Stimulated activated effector memory CD8-positive, alpha-beta T cell treated with anti-CD3 and anti-CD28 coated beads, Interleukin-12 subunit alpha, Interleukin-12 subunit beta, amount 100 ng/mL, for 72 hours (primary cell): ENCODE results near the gene LAMTOR1.
"Not testable (repeated sequence)": the region's sequence is repeated elsewhere in the genome, so short reads cannot be mapped to it uniquely, and the experiment has no call there.

Experiments used
- ATAC-seq: fragments of 150-1000 bp; cut with Tn5 transposase; 2 replicates; pipeline ENCODE4 v1.10.0; 2021
- DNase-seq, 2 donors: peaks; one replicate each; pipeline ENCODE4 v3.0.0; 2021 to 2022; ENCODE audit warnings: low spot score in 2 of 2
- H3K27ac Mint-ChIP-seq: one replicate; pipeline ENCODE4 v1.8.0; 2022; ENCODE audit warnings: mild to moderate bottlenecking, mixed read lengths
- H3K36me3 Mint-ChIP-seq: one replicate; pipeline ENCODE4 v1.8.0; 2022; ENCODE audit warnings: mild to moderate bottlenecking, mixed read lengths
- H3K4me1 Mint-ChIP-seq: one replicate; pipeline ENCODE4 v1.8.0; 2022; ENCODE audit warnings: mixed read lengths
- H3K4me3 Mint-ChIP-seq: one replicate; pipeline ENCODE4 v1.8.0; 2022; ENCODE audit warnings: mild to moderate bottlenecking, mixed read lengths
- H3K9me3 Mint-ChIP-seq: one replicate; pipeline ENCODE4 v1.8.0; 2022; ENCODE audit warnings: mixed read lengths

The LAMTOR1 gene

DNA sequence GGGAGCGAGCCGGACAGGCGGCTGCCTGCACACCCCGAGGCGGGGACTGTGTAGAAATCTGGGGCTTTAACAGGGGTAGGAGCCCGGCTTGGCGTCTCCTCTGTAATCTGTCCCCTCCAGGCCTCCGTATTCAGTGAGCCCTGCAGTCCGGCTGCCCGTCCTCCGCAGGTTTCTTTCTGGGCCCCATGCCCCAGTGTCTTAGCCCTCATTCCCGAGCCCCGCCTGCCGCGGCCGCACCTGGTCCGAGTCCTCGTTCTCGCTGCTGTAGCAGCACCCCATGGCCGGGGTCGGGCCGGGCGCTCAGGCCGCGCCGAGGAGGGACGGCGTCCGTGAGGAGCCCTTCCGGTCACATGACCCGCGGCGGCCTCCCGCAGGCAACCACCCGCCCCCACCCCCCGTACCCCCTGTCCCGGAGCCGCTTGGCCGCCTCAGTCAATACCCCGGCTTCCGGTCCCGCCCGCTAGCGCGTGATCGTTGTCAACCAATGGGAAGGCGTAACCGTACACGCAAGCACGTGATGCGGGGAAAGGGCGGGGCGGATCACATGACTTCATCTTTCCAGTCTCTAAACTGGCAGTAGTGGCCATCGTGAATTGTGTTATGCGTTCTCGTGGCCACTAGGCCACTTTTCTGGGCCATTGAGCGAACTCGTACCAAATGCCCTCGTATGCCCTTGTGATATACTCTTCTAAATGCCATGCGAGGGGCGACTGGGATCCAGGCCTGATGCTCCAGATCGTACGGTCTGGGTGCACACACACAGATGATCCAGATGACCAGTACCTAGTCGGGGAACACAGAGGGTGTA lies at the start of gene LAMTOR1:
Gene LAMTOR1, minus strand, starts transcription at position 352 of the 808 bp plus-strand sequence. Its CDS starts 73 bp downstream, at position 279.
- peaks cover 38% of the 10 kb centered on the region for H3K4me1 Mint-ChIP-seq
- H3K9me3 Mint-ChIP-seq = no peaks in the 10 kb centered on the region
- ATAC-seq (peak; percentile 96), DNase-seq (peak; percentile 88 to 99)
- H3K4me3 Mint-ChIP-seq = peak within 1 kb of the TSS; percentile 84
- H3K27ac Mint-ChIP-seq = peak within 1 kb of the TSS; percentile 95
- peaks cover 23% of the 10 kb centered on the region for H3K36me3 Mint-ChIP-seq

DNA sequence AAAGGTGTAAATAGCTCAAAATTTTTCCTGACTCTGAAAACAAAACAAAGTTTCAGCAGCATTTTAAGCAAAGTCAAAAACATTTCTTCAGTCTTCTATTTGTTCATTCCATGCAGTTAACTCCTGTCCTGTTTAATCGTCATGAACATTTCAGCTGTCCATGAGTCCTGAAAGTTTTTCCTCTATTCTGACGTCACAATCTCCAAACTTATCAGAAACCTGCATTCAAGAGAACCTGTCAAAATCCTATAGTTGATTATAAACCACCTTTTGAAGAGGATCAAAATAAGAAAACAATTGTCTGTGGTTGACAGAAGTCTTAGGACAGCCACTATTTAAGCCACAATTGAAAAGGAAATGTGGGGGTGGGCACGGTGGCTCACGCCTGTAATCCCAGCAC lies 47.8 kb upstream of the LAMTOR1 start:
- Mint-ChIP-seq H3K4me3 (no peak overlapping the region), H3K4me1 (no peaks in the 10 kb centered on the region), H3K9me3 (no peaks in the 10 kb centered on the region), H3K27ac (no peak overlapping the region), H3K36me3 (no peaks in the 10 kb centered on the region)
- DNase-seq (no peak), ATAC-seq (no peak)

DNA sequence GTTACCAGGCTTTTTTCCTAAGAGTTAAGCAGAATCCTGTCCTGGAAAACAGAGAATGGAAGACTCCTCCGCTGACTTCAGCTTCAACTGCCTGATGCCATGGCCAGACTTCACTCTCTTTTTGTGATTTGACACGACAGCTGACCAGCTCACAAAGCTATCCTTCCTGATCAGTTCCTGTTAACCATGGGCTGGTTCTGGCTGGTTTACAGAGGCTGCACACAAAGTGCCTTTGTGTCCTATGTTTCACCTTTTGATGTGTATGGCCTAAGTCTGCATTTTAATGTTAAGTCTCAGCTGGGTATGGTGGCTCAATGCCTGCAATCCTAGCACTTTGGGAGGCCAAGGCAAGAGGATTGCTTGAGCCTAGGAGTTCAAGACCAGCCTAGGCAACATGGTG lies 43.5 kb upstream of the LAMTOR1 start:
- Mint-ChIP-seq H3K9me3 (no peaks in the 10 kb centered on the region), H3K4me3 (no peak overlapping the region), H3K27ac (no peak overlapping the region), H3K4me1 (peaks cover 12% of the 10 kb centered on the region), H3K36me3 (no peaks in the 10 kb centered on the region)
- ATAC-seq = no peak
- no peak for DNase-seq

DNA sequence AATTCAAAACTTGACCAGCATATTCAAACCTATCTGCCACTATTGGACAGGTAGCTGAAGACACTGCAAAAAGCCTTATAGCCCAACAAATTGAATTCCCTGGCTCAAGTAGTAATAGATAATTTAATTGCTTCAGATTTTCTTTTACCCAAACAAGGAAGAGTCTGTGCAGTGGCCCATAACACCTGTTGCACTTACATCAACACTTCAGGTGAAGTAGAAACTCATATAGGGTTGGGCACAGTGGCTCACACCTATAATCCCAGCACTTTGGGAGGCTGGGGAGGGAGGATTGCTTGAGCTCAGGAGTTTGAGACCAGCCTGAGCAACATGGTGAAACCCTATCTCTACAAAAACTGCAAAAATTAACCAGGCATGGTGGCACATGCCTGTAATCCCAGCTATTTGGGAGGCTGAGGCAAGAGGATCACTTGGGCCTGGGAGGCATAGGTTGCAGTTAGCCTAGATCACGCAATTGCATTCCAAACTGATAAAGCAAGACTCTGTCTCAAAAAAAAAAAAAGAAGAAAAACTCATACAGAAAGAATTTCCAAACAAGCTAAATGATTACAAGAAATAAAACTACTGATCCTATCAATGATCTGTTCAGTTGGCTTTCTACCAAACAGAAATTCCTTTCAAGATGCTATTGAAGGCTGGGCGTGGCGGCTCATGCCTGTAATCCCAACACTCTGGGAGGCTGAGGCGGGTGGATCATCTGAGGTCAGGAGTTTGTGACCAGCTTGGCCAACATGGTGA lies 41.9 kb upstream of the LAMTOR1 start:
- Mint-ChIP-seq H3K27ac (no peak overlapping the region), H3K36me3 (no peaks in the 10 kb centered on the region), H3K4me1 (peaks cover 27% of the 10 kb centered on the region), H3K9me3 (no peaks in the 10 kb centered on the region), H3K4me3 (no peak overlapping the region)
- ATAC-seq (no peak), DNase-seq (no peak)

DNA sequence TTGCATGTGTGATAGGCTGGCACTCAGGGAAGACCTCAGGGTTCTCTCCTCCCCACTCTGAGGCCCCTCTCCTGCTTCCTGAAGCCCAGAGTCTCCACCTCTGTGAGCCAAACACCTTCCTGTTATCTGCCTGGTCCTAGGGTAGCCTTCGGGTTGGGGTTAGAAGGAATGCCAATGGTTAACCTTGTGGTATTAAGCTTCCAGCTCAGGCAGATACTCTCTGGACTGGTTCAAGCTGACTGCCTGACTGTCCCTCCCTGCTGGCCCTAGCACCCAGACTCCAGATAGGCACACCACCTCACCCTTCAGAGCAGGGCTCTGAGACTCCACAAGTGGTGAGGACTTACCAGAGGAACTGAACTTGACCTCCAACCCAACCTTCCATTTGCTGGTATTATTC lies 39.4 kb upstream of the LAMTOR1 start:
- H3K9me3 Mint-ChIP-seq = not testable (repeated sequence)

DNA sequence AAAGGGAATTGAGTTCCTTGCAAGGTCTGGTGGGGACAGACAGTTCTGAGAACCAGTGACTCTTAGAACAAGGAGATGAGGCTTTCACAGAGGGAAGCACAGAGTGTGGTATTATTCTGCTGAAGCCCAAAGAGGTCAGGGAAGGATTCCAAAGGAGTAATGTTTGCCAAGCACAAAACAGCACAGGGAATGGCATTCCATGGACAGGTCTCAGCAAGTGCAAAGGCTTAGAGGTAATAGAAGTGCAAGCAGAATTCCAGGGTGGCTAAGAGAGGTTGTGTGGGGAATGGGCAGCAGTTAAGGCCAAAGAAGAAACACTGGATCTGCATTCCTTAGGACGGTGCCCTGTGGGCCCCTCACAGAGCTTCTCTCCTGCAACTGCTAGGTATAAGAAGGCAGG lies 39.0 kb upstream of the LAMTOR1 start:
- ATAC-seq, H3K9me3 Mint-ChIP-seq, DNase-seq, H3K36me3 Mint-ChIP-seq: not testable (repeated sequence)
- H3K27ac Mint-ChIP-seq = peak overlapping the region; percentile 29
- H3K4me1 Mint-ChIP-seq = peaks cover 33% of the 10 kb centered on the region
- peak overlapping the region; percentile 50 for H3K4me3 Mint-ChIP-seq

More for the DNA sequence above, 39.4 kb upstream of the LAMTOR1 start:
- ATAC-seq, H3K36me3 Mint-ChIP-seq, H3K4me3 Mint-ChIP-seq, DNase-seq: not testable (repeated sequence)
- Mint-ChIP-seq H3K27ac (peak overlapping the region; percentile 29), H3K4me1 (peaks cover 31% of the 10 kb centered on the region)

DNA sequence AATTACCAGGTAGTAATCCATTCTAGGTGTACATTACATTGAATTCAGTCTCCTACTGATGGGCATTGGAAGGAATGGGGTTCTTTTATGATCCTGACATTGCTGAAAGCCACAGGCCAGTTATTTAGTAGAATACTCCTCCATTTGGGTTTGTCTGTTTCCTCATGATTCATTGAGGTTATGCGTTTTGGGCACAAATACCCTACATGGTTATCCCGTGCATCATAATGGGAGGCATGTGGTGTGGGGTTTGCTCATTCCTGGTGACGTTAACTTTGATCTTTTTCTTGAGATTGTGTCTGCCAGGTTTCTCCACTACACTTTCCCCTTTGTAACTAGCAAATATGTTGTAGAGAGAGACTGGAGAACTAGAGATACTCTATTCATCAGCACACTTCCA lies 38.0 kb upstream of the LAMTOR1 start:
- peak overlapping the region; percentile 50 for H3K4me3 Mint-ChIP-seq
- ATAC-seq = peak; percentile 96
- peak; percentile 16 to 73 for DNase-seq
- H3K9me3 Mint-ChIP-seq = no peaks in the 10 kb centered on the region
- H3K27ac Mint-ChIP-seq = no peak overlapping the region
- peaks cover 43% of the 10 kb centered on the region for H3K4me1 Mint-ChIP-seq
- no peaks in the 10 kb centered on the region for H3K36me3 Mint-ChIP-seq

DNA sequence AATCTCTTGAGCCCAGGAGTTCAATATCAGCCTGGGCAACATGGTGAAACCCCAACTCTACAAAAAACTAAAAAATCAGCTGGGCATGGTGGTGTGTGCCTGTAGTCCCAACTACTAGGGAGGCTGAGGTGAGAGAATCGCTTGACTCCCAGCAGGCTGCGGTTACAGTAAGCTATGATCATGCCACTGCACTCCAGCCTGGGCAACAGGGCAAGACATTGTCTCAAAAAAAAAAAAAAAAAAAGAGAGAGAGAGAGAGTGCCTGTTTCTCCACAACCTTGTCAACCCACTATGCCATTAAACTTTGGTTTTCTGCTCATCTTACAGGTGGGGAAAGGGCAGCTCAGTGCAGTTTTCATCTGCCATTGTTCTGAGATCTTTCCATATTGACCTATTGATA lies 37.6 kb upstream of the LAMTOR1 start:
- ATAC-seq = peak; percentile 34
- Mint-ChIP-seq H3K9me3 (no peaks in the 10 kb centered on the region), H3K4me3 (peak overlapping the region; percentile 50)

DNA sequence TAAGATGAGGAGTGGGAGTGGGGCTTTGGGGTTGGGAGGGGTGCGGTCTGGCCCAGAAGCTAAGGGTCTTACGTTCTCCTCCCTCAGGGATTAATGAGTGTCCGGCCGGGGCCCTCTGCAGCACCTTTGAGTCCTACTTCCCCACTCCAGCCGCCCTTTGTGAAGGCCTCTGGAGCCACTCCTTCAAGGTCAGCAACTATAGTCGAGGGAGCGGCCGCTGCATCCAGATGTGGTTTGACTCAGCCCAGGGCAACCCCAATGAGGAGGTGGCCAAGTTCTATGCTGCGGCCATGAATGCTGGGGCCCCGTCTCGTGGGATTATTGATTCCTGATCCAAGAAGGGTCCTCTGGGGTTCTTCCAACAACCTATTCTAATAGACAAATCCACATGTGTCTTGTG lies 36.4 kb upstream of the LAMTOR1 start:
- DNase-seq (no peak), ATAC-seq (no peak)
- Mint-ChIP-seq H3K36me3 (no peaks in the 10 kb centered on the region), H3K9me3 (no peaks in the 10 kb centered on the region), H3K27ac (peak overlapping the region; percentile 83), H3K4me3 (no peak overlapping the region), H3K4me1 (peaks cover 44% of the 10 kb centered on the region)

More for the DNA sequence above, 37.6 kb upstream of the LAMTOR1 start:
- no peak overlapping the region for H3K27ac Mint-ChIP-seq
- H3K36me3 Mint-ChIP-seq = no peaks in the 10 kb centered on the region
- no peak for DNase-seq
- peaks cover 44% of the 10 kb centered on the region for H3K4me1 Mint-ChIP-seq

DNA sequence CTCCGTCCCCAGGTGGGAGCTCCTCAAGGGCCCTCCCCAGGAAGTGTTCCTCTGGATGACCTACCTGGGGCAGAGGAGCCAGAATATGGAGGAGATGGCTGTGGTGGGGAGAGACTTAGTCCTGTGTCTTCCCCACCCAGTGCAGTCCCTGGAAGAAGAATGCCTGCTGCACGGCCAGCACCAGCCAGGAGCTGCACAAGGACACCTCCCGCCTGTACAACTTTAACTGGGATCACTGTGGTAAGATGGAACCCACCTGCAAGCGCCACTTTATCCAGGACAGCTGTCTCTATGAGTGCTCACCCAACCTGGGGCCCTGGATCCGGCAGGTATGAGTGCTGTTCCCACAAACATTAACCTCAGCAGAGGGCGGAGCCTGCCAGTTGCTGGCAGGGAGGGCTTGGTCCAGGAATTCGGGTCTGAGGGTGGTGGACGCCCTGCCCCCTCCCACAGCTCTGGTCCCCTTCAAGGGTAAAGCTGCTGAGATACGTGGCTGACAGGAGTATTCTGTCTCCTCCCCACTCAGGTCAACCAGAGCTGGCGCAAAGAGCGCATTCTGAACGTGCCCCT lies 35.8 kb upstream of the LAMTOR1 start:
- no peak overlapping the region for H3K4me3 Mint-ChIP-seq
- peaks cover 42% of the 10 kb centered on the region for H3K4me1 Mint-ChIP-seq
- H3K27ac Mint-ChIP-seq = no peak overlapping the region
- ATAC-seq = no peak
- DNase-seq = no peak
- no peaks in the 10 kb centered on the region for H3K9me3 Mint-ChIP-seq
- no peaks in the 10 kb centered on the region for H3K36me3 Mint-ChIP-seq

DNA sequence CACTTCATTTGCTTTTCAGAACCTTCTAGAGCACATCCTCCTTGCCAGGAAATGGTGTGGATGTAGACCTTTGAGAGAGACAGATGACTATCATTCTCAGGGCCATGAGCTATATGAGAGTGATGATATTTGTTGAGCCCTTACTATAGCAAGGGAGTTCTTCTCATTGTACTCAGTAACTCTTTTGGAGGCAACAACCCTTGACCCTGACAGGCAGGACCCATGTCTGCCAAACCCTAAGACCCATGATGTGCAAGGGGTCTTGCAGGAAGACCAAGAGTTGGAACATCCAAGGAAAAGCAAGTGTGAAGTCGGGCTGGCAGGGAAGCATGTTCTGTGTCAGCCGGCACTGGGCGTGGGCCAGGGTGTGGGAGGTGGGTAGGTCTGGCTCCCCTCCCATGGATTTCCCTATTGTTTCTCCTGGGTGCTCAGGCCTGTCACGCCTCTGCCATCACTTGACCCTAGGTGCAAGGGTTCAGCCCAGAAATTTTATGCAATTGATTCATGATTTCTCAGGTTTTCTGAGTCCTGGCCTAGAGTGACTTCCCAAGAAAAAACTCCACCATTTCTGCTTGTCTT lies 33.7 kb upstream of the LAMTOR1 start:
- no peak overlapping the region for H3K27ac Mint-ChIP-seq
- peak; percentile 57 for ATAC-seq
- no peak for DNase-seq
- peaks cover 34% of the 10 kb centered on the region for H3K4me1 Mint-ChIP-seq
- H3K36me3 Mint-ChIP-seq = no peaks in the 10 kb centered on the region
- no peak overlapping the region for H3K4me3 Mint-ChIP-seq
- no peaks in the 10 kb centered on the region for H3K9me3 Mint-ChIP-seq

DNA sequence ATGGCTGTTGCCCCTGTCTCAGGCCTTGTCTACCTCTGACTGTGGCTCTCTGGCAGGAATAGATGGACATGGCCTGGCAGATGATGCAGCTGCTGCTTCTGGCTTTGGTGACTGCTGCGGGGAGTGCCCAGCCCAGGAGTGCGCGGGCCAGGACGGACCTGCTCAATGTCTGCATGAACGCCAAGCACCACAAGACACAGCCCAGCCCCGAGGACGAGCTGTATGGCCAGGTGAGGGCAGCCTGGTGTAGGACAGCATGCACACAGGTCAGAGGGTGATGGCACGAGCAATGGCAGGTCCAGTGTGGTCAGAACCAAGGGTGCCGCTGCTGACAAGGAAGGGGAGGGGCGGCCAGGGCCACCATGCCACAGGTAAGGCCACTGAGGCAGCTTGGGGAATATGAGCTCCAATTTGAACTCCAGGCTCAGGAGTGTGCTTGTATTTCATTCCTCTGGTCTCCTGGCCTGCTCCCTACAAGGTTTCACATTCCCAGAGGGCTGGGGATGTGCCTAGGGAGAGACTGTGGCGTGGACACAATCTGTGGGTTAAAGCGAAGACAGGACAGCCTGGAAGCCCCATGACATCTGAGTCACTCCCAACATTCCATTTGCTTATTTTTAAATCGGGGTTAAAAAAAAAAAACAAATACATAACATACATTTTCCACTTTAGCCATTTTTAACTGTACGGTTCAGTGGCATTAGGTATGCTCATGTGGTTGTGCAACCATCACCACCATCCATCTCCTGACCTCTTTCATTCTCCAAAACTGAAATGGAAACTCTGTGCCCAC lies 33.0 kb upstream of the LAMTOR1 start:
- Mint-ChIP-seq H3K36me3 (no peaks in the 10 kb centered on the region), H3K9me3 (no peaks in the 10 kb centered on the region), H3K27ac (no peak overlapping the region), H3K4me3 (no peak overlapping the region), H3K4me1 (peaks cover 27% of the 10 kb centered on the region)
- ATAC-seq (no peak), DNase-seq (no peak)

DNA sequence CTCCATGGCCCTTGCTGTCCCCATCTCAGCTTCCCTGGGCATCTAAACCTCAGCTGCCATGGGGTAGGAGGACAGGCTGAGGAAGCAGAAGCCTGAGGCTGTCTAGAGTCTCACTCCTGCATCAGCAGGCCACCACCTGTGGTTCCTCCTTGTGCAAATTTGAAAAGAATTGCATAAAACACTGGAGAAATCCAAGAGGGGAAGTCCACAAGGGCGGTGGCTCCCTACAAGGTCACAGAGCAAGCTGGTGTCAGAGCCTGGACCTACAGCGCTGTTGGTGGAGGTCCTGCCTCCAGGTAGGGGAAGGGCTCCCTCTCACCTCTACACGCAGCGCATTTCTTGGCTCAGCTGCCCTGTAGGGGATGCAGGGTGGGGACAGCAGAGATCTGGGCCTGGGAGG lies 32.4 kb upstream of the LAMTOR1 start, which contains the start of gene FOLR3:
Gene FOLR3, plus strand, starts transcription at position 253 of the 400 bp plus-strand sequence. CDS start 228 bp downstream, outside the sequence.
- not testable (repeated sequence) for DNase-seq, ATAC-seq, H3K36me3 Mint-ChIP-seq, H3K9me3 Mint-ChIP-seq, H3K4me3 Mint-ChIP-seq, H3K27ac Mint-ChIP-seq
- peaks cover 21% of the 10 kb centered on the region for H3K4me1 Mint-ChIP-seq

DNA sequence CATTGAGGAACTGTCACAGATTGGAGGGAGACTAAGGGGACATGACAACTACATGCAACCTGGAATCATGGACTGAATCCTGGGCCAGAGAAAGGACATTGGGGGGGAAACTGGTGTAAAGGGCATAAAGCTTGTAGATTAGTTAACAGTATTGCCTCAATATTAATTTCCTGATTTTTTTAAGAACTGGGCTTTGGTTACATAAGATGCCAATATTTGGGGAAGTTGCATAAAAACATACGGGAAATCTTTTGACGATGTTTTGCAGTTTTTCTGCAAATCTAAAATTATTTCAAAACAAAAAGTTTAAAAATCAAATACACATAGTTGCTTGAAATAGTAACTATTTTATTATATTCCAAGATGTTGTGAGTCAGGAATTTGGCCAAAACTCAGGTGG lies 29.5 kb upstream of the LAMTOR1 start:
- Mint-ChIP-seq H3K9me3 (peaks cover 11% of the 10 kb centered on the region), H3K27ac (no peak overlapping the region), H3K4me3 (no peak overlapping the region), H3K36me3 (no peaks in the 10 kb centered on the region), H3K4me1 (peaks cover 13% of the 10 kb centered on the region)
- ATAC-seq (no peak), DNase-seq (no peak)
